ENCODE measurements around the gene CTU2. TPM values are rescaled to one million over a fixed set of nuclear protein-coding genes. Genes with fewer than 3 reads are reported as not detected.

CTU2 gene
- polyA plus RNA-seq, 1 of the 3 experiments (the other 2 are of a cell fraction), result 16.2 TPM

- ChIA-PET POLR2A (no interaction called here), CTCF (interaction anchor here (0.9 to 1.1 kb wide), 2 partner anchors 8 to 27 kb away, joined by 3 read pairs; no protein-coding TSS in a partner anchor)
- Histone ChIP-seq H3K9ac (no peak overlapping the region), H2AFZ (ENCODE audit: low read depth) (no peak overlapping the region), H3K4me2 (no peak overlapping the region), H3K4me3 (ENCODE audit: low read depth in 2 of 2, low read length in 1 of 2) (no peak overlapping the region), H3K27ac (ENCODE audit: low read depth in 2 of 2, low read length in 1 of 2) (no peak overlapping the region), H3K9me2 (no peaks in the 10 kb centered on the region), H3K79me2 (ENCODE audit: insufficient read depth) (peaks cover 6% of the 10 kb centered on the region), H3K9me3 (no peaks in the 10 kb centered on the region), H3F3A (replicated peaks; ENCODE audit: insufficient read depth) (peaks cover 4% of the 10 kb centered on the region), H3K27me3 (ENCODE audit: insufficient read depth) (no peaks in the 10 kb centered on the region), H3K4me1 (ENCODE audit: control insufficient read depth in 1 of 2, insufficient read depth in 2 of 2, low read depth in 1 of 2, low read length in 1 of 2) (peaks cover 0 to 5% of the 10 kb centered on the region in 2 experiments; a peak in 1 of 4 replicates), H4K20me1 (ENCODE audit: insufficient read depth) (no peaks in the 10 kb centered on the region), H3K36me3 (replicated peaks in 1 of 2; ENCODE audit: control insufficient read depth in 1 of 2, insufficient read depth in 2 of 2, low read length in 1 of 2) (peaks cover 0 to 8% of the 10 kb centered on the region in 2 experiments)
- DNase-seq, result no peak
- TF ChIP-seq RXRA (IDR thresholded peaks at IDR 0.05; ENCODE audit: borderline replicate concordance, low read depth) (no peak), RAD21 (IDR thresholded peaks at IDR 0.05; ENCODE audit: low read length) (no peak), EZH2phosphoT487 (IDR thresholded peaks at IDR 0.05; ENCODE audit: borderline replicate concordance, low read depth) (no peak), NFIC (IDR thresholded peaks at IDR 0.05; ENCODE audit: borderline replicate concordance) (no peak), USF1 (IDR thresholded peaks at IDR 0.05; ENCODE audit: borderline replicate concordance, low read depth) (no peak)
- WGBS (ENCODE audit: low lambda C conversion rate), result 90% methylated on average over 4 of the region's 19 CpGs
Measured at GRCh38 chr16:88657371-88657770, 48.9 kb upstream of the CTU2 start.

GRCh38 chr16:88658714-88659113 is 47.6 kb upstream of the CTU2 start:
- no peak overlapping the region for H3K9ac ChIP-seq
- H3K4me1 ChIP-seq (ENCODE audit: control insufficient read depth in 1 of 2, insufficient read depth in 2 of 2, low read depth in 1 of 2, low read length in 1 of 2), result peaks cover 0 to 5% of the 10 kb centered on the region in 2 experiments; a peak in 1 of 4 replicates
- no peak overlapping the region for H3K4me2 ChIP-seq
- no peaks in the 10 kb centered on the region for H3K9me2 ChIP-seq
- TF ChIP-seq CHD2 (IDR thresholded peaks at IDR 0.05; ENCODE audit: low read length, partially characterized antibody) (no peak), ELF1 (IDR thresholded peaks at IDR 0.05) (no peak), GABPA (IDR thresholded peaks at IDR 0.05; ENCODE audit: low read depth) (no peak), RXRA (IDR thresholded peaks at IDR 0.05; ENCODE audit: borderline replicate concordance, low read depth) (no peak), RCOR1 (IDR thresholded peaks at IDR 0.05; ENCODE audit: low read length) (no peak), NRF1 (IDR thresholded peaks at IDR 0.05; ENCODE audit: low read depth, low read length) (no peak), FOSL2 (IDR thresholded peaks at IDR 0.05; ENCODE audit: borderline replicate concordance, low read depth) (no peak), NFIC (IDR thresholded peaks at IDR 0.05; ENCODE audit: borderline replicate concordance) (no peak), ZBTB33 (IDR thresholded peaks at IDR 0.05; ENCODE audit: borderline replicate concordance, low read depth) (no peak), TEAD4 (IDR thresholded peaks at IDR 0.05; ENCODE audit: borderline replicate concordance, insufficient read depth) (no peak), EZH2phosphoT487 (IDR thresholded peaks at IDR 0.05; ENCODE audit: borderline replicate concordance, low read depth) (no peak), GATA2 (CRISPR knock-in tag; IDR thresholded peaks at IDR 0.05) (no peak), IRF3 (IDR thresholded peaks at IDR 0.05; ENCODE audit: low read depth, low read length) (no peak), FOXJ3 (CRISPR knock-in tag; IDR thresholded peaks at IDR 0.05) (no peak), TCF12 (IDR thresholded peaks at IDR 0.05) (no peak), POLR2AphosphoS5 (IDR thresholded peaks at IDR 0.05; ENCODE audit: low read depth, low read length) (no peak), REST (IDR thresholded peaks at IDR 0.05; ENCODE audit: low read depth, low read length) (no peak), MAX (IDR thresholded peaks at IDR 0.05; ENCODE audit: low read depth) (no peak), SMC3 (IDR thresholded peaks at IDR 0.05; ENCODE audit: low read depth, low read length) (no peak)
- peaks cover 11% of the 10 kb centered on the region for H3K79me2 ChIP-seq (ENCODE audit: insufficient read depth)
- no peaks in the 10 kb centered on the region for H3K9me3 ChIP-seq
- no peak overlapping the region for H3K4me3 ChIP-seq (ENCODE audit: low read depth in 2 of 2, low read length in 1 of 2)
- H4K20me1 ChIP-seq (ENCODE audit: insufficient read depth), result no peaks in the 10 kb centered on the region
- ChIA-PET CTCF (no interaction called here), POLR2A (no interaction called here)
- H3K27me3 ChIP-seq (ENCODE audit: insufficient read depth), result no peaks in the 10 kb centered on the region
- H3F3A ChIP-seq (replicated peaks; ENCODE audit: insufficient read depth), result peaks cover 4% of the 10 kb centered on the region
- H3K27ac ChIP-seq (ENCODE audit: low read depth in 2 of 2, low read length in 1 of 2), result no peak overlapping the region
- no peak overlapping the region for H2AFZ ChIP-seq (ENCODE audit: low read depth)
- WGBS (ENCODE audit: low lambda C conversion rate), result 93% methylated on average over 15 of the region's 15 CpGs
- no peak for DNase-seq
- peaks cover 0 to 8% of the 10 kb centered on the region in 2 experiments for H3K36me3 ChIP-seq (replicated peaks in 1 of 2; ENCODE audit: control insufficient read depth in 1 of 2, insufficient read depth in 2 of 2, low read length in 1 of 2)
